PC-3 (cell line): ENCODE measurements around the gene PPP1R9B. TPM values are rescaled to one million over a fixed set of nuclear protein-coding genes. Genes with fewer than 3 reads are reported as not detected.
A peak's percentile ranks its signal among the peaks of the same experiment; 100 is the strongest.

ENCODE experiments used
- ATAC-seq: fragments of 200-7000 bp; cut with Tn5 transposase; 2 replicates; pipeline ENCODE4 v1.9.1; 2020; ENCODE audit warnings: mild to moderate bottlenecking, moderate library complexity
- BruUV-seq: library from RNA; stranded (reverse); fragments of 400-500 nt; replicated peaks from 2 replicates; lab custom pipeline; 2021; lab: Mats Ljungman, UMichigan
- CTCF ChIA-PET: fragments of 300-600 bp; sonication (Branson Sonifier 250); formaldehyde crosslinking; loops from one replicate; lab custom pipeline; 2022; ENCODE audit warnings: antibody characterized with exemption; lab: Charles Lee
- POLR2A ChIA-PET: fragments of 300-600 bp; sonication (Branson Sonifier 250); formaldehyde crosslinking; loops from one replicate; lab custom pipeline; 2022; ENCODE audit warnings: antibody characterized with exemption; ENCODE audit not compliant: unreplicated experiment; lab: Charles Lee
- DNase-seq: peaks from one replicate; pipeline ENCODE4 v3.0.0-alpha.2; 2015
- H2AFZ ChIP-seq: fragments of 300-600 bp; sonication (generic); 2 replicates; pipeline ENCODE4 v1.6.0; 2016; ENCODE audit warnings: antibody characterized with exemption, low read length
- H3F3A ChIP-seq: fragments of 300-600 bp; sonication (generic); one replicate; pipeline ENCODE4 v1.6.0; 2017; ENCODE audit warnings: antibody characterized with exemption, low read length, control low read depth, mild to moderate bottlenecking; ENCODE audit not compliant: unreplicated experiment
- H3K27ac ChIP-seq: fragments of 300-600 bp; sonication (generic); 2 replicates; pipeline ENCODE4 v1.5.1; 2016; ENCODE audit warnings: mild to moderate bottlenecking, low read length
- H3K27me3 ChIP-seq: fragments of 300-600 bp; sonication (generic); 2 replicates; pipeline ENCODE4 v1.6.1; 2016; ENCODE audit warnings: low read length, mixed read lengths
- H3K36me3 ChIP-seq: fragments of 300-600 bp; sonication (generic); 2 replicates; pipeline ENCODE4 v1.6.1; 2016; ENCODE audit warnings: low read depth, mixed run types, low read length, mixed read lengths
- H3K4me1 ChIP-seq: fragments of 300-600 bp; sonication (generic); 2 replicates; pipeline ENCODE4 v1.5.1; 2016; ENCODE audit warnings: low read length; ENCODE audit not compliant: insufficient read depth
- H3K4me2 ChIP-seq: fragments of 300-600 bp; sonication (generic); 2 replicates; pipeline ENCODE4 v1.6.0; 2016; ENCODE audit warnings: low read length
- H3K4me3 ChIP-seq: fragments of 300-600 bp; sonication (generic); 2 replicates; pipeline ENCODE4 v1.5.1; 2016; ENCODE audit warnings: mild to moderate bottlenecking, low read length, mixed read lengths
- H3K79me2 ChIP-seq: fragments of 300-600 bp; sonication (generic); 2 replicates; pipeline ENCODE4 v1.6.1; 2017; ENCODE audit warnings: low read length, mixed read lengths
- H3K9ac ChIP-seq: fragments of 300-600 bp; sonication (generic); 2 replicates; pipeline ENCODE4 v1.6.0; 2016; ENCODE audit warnings: mild to moderate bottlenecking, low read length
- H3K9me2 ChIP-seq: fragments of 300-600 bp; sonication (generic); replicated peaks from 2 replicates; pipeline ENCODE4 v1.6.1; 2016; ENCODE audit warnings: mixed run types, low read length, mixed read lengths
- H3K9me3 ChIP-seq: fragments of 300-600 bp; sonication (generic); 2 replicates; pipeline ENCODE4 v1.6.1; 2016; ENCODE audit warnings: low read length, mixed read lengths
- H4K20me1 ChIP-seq: fragments of 300-600 bp; sonication (generic); 2 replicates; pipeline ENCODE4 v1.6.1; 2016; ENCODE audit warnings: low read length, mixed read lengths
- CTCF ChIP-seq: fragments of 300-600 bp; sonication (generic); conservative IDR thresholded peaks from 2 replicates; pipeline ENCODE4 v1.5.1; 2017; ENCODE audit warnings: antibody characterized with exemption, low read depth, mild to moderate bottlenecking, low read length
- EZH2phosphoT487 ChIP-seq: fragments of 300-600 bp; sonication (generic); IDR thresholded peaks from 2 replicates; pipeline ENCODE4 v1.6.1; 2018; ENCODE audit warnings: mild to moderate bottlenecking, antibody characterized with exemption, low read length, borderline replicate concordance
- intact Hi-C: fragments of 100-400 bp; cut with micrococcal nuclease; formaldehyde crosslinking; loops from 2 replicates; pipeline ENCODE4 v1.9.0; 2023
- total RNA-seq: library from RNA; depleted of rRNA; stranded (reverse); fragments of >200 nt; gene quantifications from 2 replicates; pipeline ENCODE4 v1.2.3, GENCODE V29; 2014; rRNA removed

The PPP1R9B gene
- total RNA-seq, 1 experiment from 2014 or later = 67.7 TPM

GRCh38 chr17:50087246-50087911 lies 63.1 kb downstream of the PPP1R9B start:
- H3K36me3 ChIP-seq = peaks cover 57% of the 10 kb centered on the region
- intact Hi-C loops = loop anchor here (1.0 to 2.0 kb wide), 2 partner anchors 23 to 60 kb away; no protein-coding TSS in a partner anchor
- H3K4me3 ChIP-seq = no peak overlapping the region
- H3K9me2 ChIP-seq = no peaks in the 10 kb centered on the region
- no peaks in the 10 kb centered on the region for H3K27me3 ChIP-seq
- peak; percentile 99 for TF ChIP-seq CTCF
- no peak for TF ChIP-seq EZH2phosphoT487
- no peaks in the 10 kb centered on the region for H3K79me2 ChIP-seq
- no peak overlapping the region for H2AFZ ChIP-seq
- no peaks in the 10 kb centered on the region for H3K4me1 ChIP-seq
- H3K9ac ChIP-seq = no peak overlapping the region
- no TSS peak for BruUV-seq
- DNase-seq = peak; percentile 88
- no peak overlapping the region for H3K27ac ChIP-seq
- H3K9me3 ChIP-seq = no peaks in the 10 kb centered on the region
- ATAC-seq = peak; percentile 61
- 0 out of 2 replicates have a peak, but pooled peaks cover 4% of the 10 kb centered on the region for H4K20me1 ChIP-seq
- no peak overlapping the region for H3K4me2 ChIP-seq
- POLR2A ChIA-PET = no interaction called here
- H3F3A ChIP-seq = peaks cover 11% of the 10 kb centered on the region
- CTCF ChIA-PET = interaction anchor here (0.8 to 1.4 kb wide), 2 partner anchors 25 to 60 kb away, joined by 5 to 12 read pairs; no protein-coding TSS in a partner anchor

Other genes starting within 250 kb of the PPP1R9B start
- gene DLX4, start 181.5 kb downstream of the PPP1R9B start, total RNA-seq = 0.35 and 0.44 TPM in 2 replicates
- 0.18 and 0.23 TPM in 2 replicates for gene DLX3, start 155.5 kb downstream of the PPP1R9B start, total RNA-seq
- 598 and 763 TPM in 2 replicates for gene ITGA3, start 94.6 kb downstream of the PPP1R9B start, total RNA-seq
- 31.9 and 37.6 TPM in 2 replicates for gene PDK2, start 55.3 kb downstream of the PPP1R9B start, total RNA-seq
- 0.11 and 0.17 TPM in 2 replicates for gene SAMD14, start 20.5 kb downstream of the PPP1R9B start, total RNA-seq
- not detected in 2 replicates for gene SGCA, start 15.3 kb upstream of the PPP1R9B start, total RNA-seq
- gene COL1A1, start 51.0 kb upstream of the PPP1R9B start, total RNA-seq = 30.6 and 56.2 TPM in 2 replicates
- gene TMEM92, start 123.8 kb upstream of the PPP1R9B start, total RNA-seq = 5.6 and 6.9 TPM in 2 replicates
- gene XYLT2, start 195.4 kb upstream of the PPP1R9B start, total RNA-seq = 53.5 and 54.3 TPM in 2 replicates
- gene MRPL27, start 222.5 kb upstream of the PPP1R9B start, total RNA-seq = 168 and 173 TPM in 2 replicates
- gene EME1, start 222.6 kb upstream of the PPP1R9B start, total RNA-seq = 20.0 and 28.0 TPM in 2 replicates
- gene LRRC59, start 246.8 kb upstream of the PPP1R9B start, total RNA-seq = 324 and 427 TPM in 2 replicates